SU-DHL-6 (cell line): ENCODE results near the gene TBCA.
"Not testable (repeated sequence)": the region's sequence is repeated elsewhere in the genome, so short reads cannot be mapped to it uniquely, and the experiment has no call there.

Experiments used
- H2AFZ ChIP-seq: fragments of 200-600 bp; sonication (generic); 2 replicates; pipeline ENCODE4 v1.6.1; 2014; ENCODE audit warnings: low read depth, mild to moderate bottlenecking, moderate library complexity, mixed read lengths, antibody characterized with exemption, low read length; ENCODE audit not compliant: severe bottlenecking
- H3F3A ChIP-seq: fragments of 200-600 bp; shearing (Covaris generic); 2 replicates; pipeline ENCODE4 v1.6.0; 2016; ENCODE audit warnings: antibody characterized with exemption, mild to moderate bottlenecking; ENCODE audit not compliant: insufficient read depth
- H3K27ac ChIP-seq: fragments of 200-600 bp; sonication (generic); 2 replicates; pipeline ENCODE4 v1.5.1; 2016; ENCODE audit warnings: low read depth, mild to moderate bottlenecking, low read length, moderate library complexity, mixed read lengths
- H3K27me3 ChIP-seq: fragments of 200-600 bp; sonication (generic), shearing (Covaris generic); 2 replicates; pipeline ENCODE4 v1.6.0; 2014; ENCODE audit warnings: mild to moderate bottlenecking, low read length
- H3K36me3 ChIP-seq: fragments of 200-600 bp; sonication (generic); 2 replicates; pipeline ENCODE4 v1.6.1; 2014; ENCODE audit warnings: mild to moderate bottlenecking, low read length, mixed read lengths
- H3K4me2 ChIP-seq: fragments of 300-600, 200-600 bp; shearing (Covaris generic), sonication (generic); 2 replicates; pipeline ENCODE4 v1.6.0; 2014; ENCODE audit warnings: low read length, low read depth, mild to moderate bottlenecking; ENCODE audit not compliant: poor library complexity, severe bottlenecking
- H3K4me3 ChIP-seq: fragments of 200-600 bp; sonication (generic); 2 replicates; pipeline ENCODE4 v1.5.1; 2014; ENCODE audit warnings: antibody characterized with exemption, low read length, mild to moderate bottlenecking, mixed read lengths; ENCODE audit not compliant: insufficient read depth, poor library complexity, severe bottlenecking
- H3K79me2 ChIP-seq: fragments of 200-600 bp; sonication (generic); 2 replicates; pipeline ENCODE4 v1.6.1; 2014; ENCODE audit warnings: mild to moderate bottlenecking, low read length, moderate library complexity; ENCODE audit not compliant: insufficient read depth
- H3K9ac ChIP-seq: fragments of 200-600 bp; sonication (generic); 2 replicates; pipeline ENCODE4 v1.7.0; 2014; ENCODE audit warnings: mild to moderate bottlenecking, low read length
- H3K9me2 ChIP-seq: fragments of 200-600 bp; sonication (generic); replicated peaks from 2 replicates; pipeline ENCODE4 v1.6.1; 2014; ENCODE audit warnings: low read length; ENCODE audit not compliant: insufficient read depth
- H3K9me3 ChIP-seq: fragments of 200-600 bp; sonication (generic); 2 replicates; pipeline ENCODE4 v1.6.1; 2014; ENCODE audit warnings: low read length, mixed read lengths; ENCODE audit not compliant: insufficient read depth
- H4K20me1 ChIP-seq: fragments of 200-600 bp; sonication (generic); 2 replicates; pipeline ENCODE4 v1.6.1; 2014; ENCODE audit warnings: low read depth, mild to moderate bottlenecking, antibody characterized with exemption, low read length, moderate library complexity, mixed read lengths
- EZH2phosphoT487 ChIP-seq: fragments of 200-600 bp; sonication (generic), shearing (Covaris generic); conservative IDR thresholded peaks from 2 replicates; pipeline ENCODE4 v1.6.1; 2018; ENCODE audit warnings: mild to moderate bottlenecking, antibody characterized with exemption, low read length, moderate library complexity, mixed read lengths
- TF ChIP-seq, protein P1 (sequence below): fragments of 200-600 bp; sonication (generic); IDR thresholded peaks from one replicate; pipeline ENCODE4 v1.5.1; 2017; ENCODE audit warnings: antibody characterized with exemption, mild to moderate bottlenecking, low read length, moderate library complexity; ENCODE audit not compliant: insufficient read depth, poor library complexity, severe bottlenecking

TBCA gene

GRCh38 chr5:77761606-77762005 lies 14.5 kb downstream of the TBCA start:
- TF ChIP-seq EZH2phosphoT487 = no peak
- TF ChIP-seq, protein P1, sequence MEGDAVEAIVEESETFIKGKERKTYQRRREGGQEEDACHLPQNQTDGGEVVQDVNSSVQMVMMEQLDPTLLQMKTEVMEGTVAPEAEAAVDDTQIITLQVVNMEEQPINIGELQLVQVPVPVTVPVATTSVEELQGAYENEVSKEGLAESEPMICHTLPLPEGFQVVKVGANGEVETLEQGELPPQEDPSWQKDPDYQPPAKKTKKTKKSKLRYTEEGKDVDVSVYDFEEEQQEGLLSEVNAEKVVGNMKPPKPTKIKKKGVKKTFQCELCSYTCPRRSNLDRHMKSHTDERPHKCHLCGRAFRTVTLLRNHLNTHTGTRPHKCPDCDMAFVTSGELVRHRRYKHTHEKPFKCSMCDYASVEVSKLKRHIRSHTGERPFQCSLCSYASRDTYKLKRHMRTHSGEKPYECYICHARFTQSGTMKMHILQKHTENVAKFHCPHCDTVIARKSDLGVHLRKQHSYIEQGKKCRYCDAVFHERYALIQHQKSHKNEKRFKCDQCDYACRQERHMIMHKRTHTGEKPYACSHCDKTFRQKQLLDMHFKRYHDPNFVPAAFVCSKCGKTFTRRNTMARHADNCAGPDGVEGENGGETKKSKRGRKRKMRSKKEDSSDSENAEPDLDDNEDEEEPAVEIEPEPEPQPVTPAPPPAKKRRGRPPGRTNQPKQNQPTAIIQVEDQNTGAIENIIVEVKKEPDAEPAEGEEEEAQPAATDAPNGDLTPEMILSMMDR = no peak
- no peak overlapping the region for H3K4me3 ChIP-seq
- H3K9me2 ChIP-seq = no peaks in the 10 kb centered on the region
- no peak overlapping the region for H2AFZ ChIP-seq
- H3F3A ChIP-seq = 0 out of 2 replicates have a peak, but pooled peaks cover 3% of the 10 kb centered on the region
- 0 out of 2 replicates have a peak, but pooled peaks cover 5% of the 10 kb centered on the region for H4K20me1 ChIP-seq
- H3K27me3 ChIP-seq = no peaks in the 10 kb centered on the region
- no peaks in the 10 kb centered on the region for H3K9me3 ChIP-seq
- H3K36me3 ChIP-seq = peaks cover 29% of the 10 kb centered on the region
- no peak overlapping the region for H3K4me2 ChIP-seq
- H3K27ac ChIP-seq = no peak overlapping the region
- no peak overlapping the region for H3K9ac ChIP-seq
- H3K79me2 ChIP-seq = peaks cover 87% of the 10 kb centered on the region

DNA sequence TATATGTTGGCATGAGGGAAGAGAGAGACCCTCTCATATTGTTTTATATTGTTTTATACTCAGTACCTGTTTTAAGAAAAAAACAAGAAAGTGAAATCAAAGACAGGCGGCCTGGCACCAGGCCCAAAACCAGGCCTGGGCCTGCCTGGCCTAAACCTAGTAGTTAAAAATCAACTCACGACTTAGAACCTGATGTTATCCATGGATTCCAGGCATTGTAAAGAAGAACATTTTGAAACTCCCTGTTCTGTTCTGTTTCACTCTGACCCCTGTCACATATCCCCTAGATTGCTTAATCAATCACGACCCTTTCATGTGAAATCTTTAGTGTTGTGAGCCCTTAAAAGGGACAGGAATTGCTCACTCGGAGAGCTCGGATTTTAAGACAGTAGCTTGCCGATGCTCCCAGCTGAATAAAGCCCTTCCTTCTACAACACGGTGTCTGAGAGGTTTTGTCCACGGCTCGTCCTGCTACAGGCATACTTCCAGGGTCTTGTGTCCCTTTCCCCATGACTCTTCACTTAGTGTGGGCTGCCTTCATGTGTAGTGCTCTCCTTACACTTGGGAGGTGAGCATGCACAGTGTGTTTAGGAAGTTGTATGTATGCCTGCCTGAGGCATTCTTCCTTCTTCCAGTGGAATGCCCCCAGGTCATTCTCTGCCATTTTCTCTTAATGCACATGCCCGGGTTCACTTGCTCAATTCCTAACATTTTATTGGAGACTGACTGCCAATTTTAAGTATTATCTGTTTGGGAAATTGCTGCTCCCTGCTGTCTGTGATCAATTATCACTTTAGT lies 17.8 kb downstream of the TBCA start:
- Histone ChIP-seq H3K27me3 (no peaks in the 10 kb centered on the region), H3K9me3 (no peaks in the 10 kb centered on the region), H3K79me2 (peaks cover 89% of the 10 kb centered on the region), H3F3A (no peaks in the 10 kb centered on the region), H3K4me2 (no peak overlapping the region), H2AFZ (no peak overlapping the region), H3K27ac (no peak overlapping the region), H3K9me2 (no peaks in the 10 kb centered on the region), H3K4me3 (no peak overlapping the region), H4K20me1 (peaks cover 6% of the 10 kb centered on the region; the same call in 1 of the 2 replicates), H3K9ac (no peak overlapping the region), H3K36me3 (peaks cover 12% of the 10 kb centered on the region; the same call in 1 of the 2 replicates)
- no peak for TF ChIP-seq EZH2phosphoT487
- TF ChIP-seq, protein P1 = no peak

DNA sequence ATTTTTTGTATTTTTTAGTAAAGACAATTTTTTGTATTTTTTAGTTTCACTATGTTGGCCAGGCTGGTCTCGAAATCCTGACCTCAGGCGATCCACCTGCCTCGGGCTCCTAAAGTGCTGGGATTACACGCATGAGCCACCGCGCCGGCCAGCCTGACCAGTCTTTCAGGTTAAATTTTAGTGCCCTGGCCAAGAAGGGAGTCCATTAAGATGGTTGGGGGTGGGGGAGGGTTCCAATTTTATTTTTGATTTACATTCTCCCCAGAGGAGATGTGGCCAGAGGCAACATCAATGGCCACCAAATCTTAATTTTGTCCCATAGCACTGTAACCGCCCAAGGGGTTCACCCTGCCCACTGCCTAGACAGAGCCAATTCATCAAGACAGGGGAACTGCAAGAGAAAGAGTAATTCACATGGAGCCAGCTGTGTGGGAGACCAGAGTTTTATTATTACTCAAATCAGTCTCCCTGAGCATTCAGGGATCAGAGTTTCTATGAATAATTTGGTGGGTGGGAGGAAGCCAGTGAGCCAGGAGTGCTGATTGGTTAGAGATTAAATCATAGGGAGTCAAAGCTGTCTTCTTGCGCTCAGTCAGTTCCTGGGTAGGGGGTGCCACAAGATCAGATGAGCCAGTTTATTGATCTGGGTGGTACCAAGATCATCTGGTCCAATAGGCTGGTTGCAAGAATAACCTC lies 24.7 kb downstream of the TBCA start:
- Histone ChIP-seq H4K20me1 (peaks cover 37% of the 10 kb centered on the region), H3K79me2 (peaks cover 97% of the 10 kb centered on the region), H3K9me2 (no peaks in the 10 kb centered on the region), H3K4me3 (no peak overlapping the region), H3K27ac (no peak overlapping the region), H3F3A (0 out of 2 replicates have a peak, but pooled peaks cover 5% of the 10 kb centered on the region), H3K9ac (no peak overlapping the region), H3K9me3 (no peaks in the 10 kb centered on the region), H3K36me3 (no peaks in the 10 kb centered on the region), H3K4me2 (no peak overlapping the region), H2AFZ (no peak overlapping the region), H3K27me3 (no peaks in the 10 kb centered on the region)
- TF ChIP-seq EZH2phosphoT487 = no peak
- TF ChIP-seq, protein P1 = no peak

- not testable (repeated sequence) for H3K4me2 ChIP-seq, H2AFZ ChIP-seq, H3F3A ChIP-seq, H3K36me3 ChIP-seq, H3K9ac ChIP-seq, H3K9me3 ChIP-seq, H3K9me2 ChIP-seq, H3K4me3 ChIP-seq, H3K27me3 ChIP-seq, H3K27ac ChIP-seq
- peaks cover 38% of the 10 kb centered on the region for H4K20me1 ChIP-seq
- H3K79me2 ChIP-seq = peaks cover 95% of the 10 kb centered on the region
Measured at GRCh38 chr5:77750928-77751327, 25.2 kb downstream of the TBCA start.
